GM12872 (cell line): Measurements from ENCODE around the gene BBC3.

ENCODE experiments used
- TF ChIP-seq, protein P1 (sequence below): IDR thresholded peaks from 3 replicates; pipeline ENCODE4 v1.5.1; 2011; ENCODE audit warnings: low read depth, mild to moderate bottlenecking, low read length, moderate library complexity; ENCODE audit not compliant: insufficient read depth

The BBC3 gene

DNA sequence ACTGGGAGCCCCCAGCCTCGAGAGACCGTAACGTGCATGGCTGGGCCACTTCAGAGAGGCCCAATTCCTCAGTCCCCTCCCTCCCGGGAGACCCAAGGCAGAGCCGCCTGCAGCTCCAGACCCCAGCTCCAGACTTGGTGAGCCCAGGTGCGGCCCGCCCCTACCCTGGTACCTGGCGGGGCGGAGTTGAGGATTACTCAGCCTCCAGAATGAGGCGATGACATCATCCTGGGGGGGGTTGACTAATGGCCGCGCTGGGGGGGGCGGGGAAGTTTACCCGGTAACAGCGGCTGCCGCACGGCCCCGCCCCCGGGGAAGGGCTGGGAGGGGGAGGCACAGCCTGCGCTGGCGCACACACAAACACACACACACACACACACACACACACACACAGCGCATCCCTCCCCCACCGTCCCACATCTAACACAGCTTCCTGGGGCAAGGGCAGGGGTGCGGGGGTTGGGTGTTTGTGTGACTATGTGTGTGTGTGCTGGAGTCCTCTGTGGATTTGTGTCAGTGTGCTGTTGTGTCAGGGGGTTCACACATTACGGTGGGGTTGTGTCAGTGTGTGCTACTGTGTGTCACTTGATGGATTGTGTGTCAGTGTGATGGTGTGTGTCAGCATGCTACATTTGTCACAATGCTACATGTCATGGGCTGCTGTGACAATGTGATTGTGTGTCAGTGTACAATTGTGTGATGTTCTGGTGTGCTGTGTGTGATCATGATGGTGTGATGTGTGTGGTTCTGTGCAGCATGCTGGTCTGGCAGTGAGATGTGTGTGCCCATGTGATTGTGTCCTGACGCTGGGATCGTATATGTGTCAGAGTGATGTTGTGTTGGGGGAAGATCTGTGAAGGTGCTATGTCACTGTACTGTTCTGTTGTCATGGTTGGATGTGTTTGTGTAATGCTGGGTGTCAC lies 10.3 kb upstream of the BBC3 start:
- TF ChIP-seq, protein P1, sequence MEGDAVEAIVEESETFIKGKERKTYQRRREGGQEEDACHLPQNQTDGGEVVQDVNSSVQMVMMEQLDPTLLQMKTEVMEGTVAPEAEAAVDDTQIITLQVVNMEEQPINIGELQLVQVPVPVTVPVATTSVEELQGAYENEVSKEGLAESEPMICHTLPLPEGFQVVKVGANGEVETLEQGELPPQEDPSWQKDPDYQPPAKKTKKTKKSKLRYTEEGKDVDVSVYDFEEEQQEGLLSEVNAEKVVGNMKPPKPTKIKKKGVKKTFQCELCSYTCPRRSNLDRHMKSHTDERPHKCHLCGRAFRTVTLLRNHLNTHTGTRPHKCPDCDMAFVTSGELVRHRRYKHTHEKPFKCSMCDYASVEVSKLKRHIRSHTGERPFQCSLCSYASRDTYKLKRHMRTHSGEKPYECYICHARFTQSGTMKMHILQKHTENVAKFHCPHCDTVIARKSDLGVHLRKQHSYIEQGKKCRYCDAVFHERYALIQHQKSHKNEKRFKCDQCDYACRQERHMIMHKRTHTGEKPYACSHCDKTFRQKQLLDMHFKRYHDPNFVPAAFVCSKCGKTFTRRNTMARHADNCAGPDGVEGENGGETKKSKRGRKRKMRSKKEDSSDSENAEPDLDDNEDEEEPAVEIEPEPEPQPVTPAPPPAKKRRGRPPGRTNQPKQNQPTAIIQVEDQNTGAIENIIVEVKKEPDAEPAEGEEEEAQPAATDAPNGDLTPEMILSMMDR, result no peak

DNA sequence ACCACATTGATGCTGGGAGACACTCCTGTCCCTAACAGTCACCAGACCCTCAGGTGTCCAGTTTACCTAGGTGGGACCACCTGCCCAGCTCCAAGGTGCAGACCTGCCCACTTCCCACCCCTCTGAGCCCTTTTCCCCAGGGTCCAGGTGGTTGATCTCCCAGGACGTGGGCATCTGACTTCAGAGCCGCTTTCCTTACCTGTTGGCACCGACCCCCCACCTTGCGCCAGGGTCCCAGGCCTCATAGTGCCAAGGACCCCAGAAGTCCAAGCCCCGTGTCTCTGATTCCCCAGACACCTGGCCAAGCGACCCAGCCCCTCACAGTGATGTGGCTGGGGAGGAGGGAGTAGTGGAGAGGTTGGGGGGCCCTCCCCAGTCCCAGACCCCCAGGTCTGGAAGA lies 9.6 kb upstream of the BBC3 start:
- TF ChIP-seq, protein P1, result no peak

DNA sequence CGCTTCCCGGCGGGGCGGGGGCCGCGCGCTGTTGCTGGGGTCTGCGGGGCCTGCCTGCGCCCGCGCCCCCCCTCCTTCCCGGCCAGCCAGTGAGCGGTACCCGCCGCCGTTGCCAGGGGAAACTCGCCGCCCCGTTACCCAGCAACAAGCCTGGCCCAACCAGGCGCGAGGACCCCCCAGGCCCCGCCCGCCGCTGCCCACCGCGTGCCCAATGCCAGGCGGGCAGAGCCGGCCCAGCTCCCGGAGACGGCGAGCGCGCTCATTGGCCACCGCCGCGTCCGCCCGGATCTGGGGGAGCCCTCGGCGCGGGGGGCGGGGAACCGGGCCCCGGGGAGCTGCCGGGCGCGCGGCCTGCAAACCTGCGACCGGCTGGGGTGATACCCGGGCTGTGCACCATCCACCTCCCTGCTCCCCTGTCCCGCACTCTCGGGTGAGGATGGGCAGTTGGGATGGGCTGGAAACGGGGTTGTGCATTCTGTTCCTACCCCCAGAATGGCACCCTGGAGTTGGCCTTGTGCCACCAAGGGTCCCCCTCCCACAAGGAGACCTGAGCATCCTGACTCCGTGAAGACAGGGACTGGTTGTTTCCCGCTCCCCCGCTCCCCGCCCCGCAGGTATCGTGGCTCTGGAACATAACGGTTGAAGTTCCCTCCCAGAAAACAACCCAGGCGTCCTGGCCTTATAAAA lies 8.8 kb upstream of the BBC3 start:
- TF ChIP-seq, protein P1, result no peak

DNA sequence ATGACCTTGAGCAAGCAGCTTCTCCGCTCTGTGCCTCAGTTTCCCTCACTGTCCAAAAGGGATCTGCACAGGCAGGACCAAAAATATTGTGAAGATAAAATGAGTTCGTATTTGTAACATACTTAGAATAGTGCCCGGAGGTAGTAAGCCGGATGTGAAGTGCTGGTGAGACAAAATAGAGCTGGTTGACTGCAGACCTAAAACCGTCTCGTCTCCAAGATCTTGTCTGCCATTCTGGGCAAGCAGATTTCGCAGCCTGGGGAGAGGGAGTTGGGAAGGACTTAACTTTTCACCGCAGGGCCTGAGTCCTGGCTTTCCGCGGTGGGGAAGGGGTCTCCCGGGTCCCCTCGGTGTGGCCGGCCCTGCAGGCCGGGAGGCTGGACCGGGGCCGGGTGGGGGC lies 8.2 kb upstream of the BBC3 start:
- TF ChIP-seq, protein P1, result no peak

DNA sequence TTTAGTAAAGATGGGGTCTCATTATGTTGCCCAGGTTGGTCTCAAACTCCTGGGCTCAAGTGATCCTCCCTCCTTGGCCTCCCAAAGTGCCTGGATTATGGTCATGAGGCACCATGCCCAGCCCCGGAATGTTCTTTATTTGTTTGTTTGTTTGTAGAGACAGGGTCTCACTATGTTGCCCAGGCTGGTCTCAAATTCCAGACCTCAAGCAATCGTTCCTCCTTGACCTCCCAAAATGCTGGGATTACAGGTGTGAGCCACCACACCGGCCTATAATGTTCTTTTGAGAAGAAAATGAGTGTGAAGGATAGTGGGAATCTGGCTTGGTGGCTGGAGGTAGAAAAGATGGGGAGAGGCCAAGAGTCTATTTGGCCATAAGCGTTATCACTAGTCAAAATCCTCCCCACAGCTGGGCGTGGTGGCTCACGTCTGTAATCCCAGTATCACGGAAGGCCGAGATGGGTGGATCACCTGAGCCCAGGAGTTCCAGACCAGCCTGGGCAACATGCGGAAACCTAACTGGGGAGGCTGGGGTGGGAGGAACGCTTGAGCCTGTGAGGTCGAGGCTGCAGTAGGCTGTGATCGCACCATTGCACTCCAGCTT lies 5.2 kb upstream of the BBC3 start:
- TF ChIP-seq, protein P1, result no peak

DNA sequence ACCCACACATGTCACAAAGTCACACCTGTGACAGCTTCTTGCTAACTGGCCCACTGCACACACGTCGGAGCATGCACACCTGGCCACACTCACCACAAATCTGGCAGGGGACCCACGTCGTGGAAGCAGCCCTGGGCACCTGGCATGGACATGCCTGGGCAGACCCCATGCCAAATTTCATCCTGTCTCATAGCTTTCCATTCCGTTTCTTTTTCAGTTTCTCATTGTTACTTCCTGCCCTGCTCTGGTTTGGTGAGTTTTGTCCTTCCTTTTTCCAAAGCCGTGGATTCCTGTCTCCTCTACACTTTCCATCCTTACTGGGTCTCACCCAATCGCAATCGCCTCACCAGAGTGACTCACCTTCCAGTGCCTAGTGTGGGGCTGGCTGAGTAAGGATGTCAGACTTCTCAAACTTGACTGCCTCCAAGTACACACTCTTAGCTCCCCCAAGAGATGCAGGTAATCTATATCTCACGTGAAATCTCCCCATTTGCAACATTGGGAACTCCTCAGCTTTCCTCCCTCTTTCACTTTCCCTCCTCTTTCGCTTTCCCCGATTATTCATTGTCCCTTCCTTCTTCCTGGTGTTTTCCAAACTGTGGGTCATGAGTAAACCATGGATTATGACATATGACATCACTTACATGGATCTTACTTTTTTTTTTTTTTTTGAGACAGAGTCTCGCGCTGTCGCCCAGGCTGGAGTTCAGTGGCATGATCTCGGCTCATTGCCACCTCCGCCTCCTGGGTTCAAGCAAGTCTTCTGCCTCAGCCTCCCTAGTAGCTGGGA lies 1.6 kb upstream of the BBC3 start:
- TF ChIP-seq, protein P1, result no peak
